ENCODE measurements around the gene ADAT3. TPM values are rescaled to one million over a fixed set of nuclear protein-coding genes. Genes with fewer than 3 reads are reported as not detected.
A peak's percentile ranks its signal among the peaks of the same experiment; 100 is the strongest.

Gene ADAT3
- total RNA-seq, 1 donor from 2014 or later, result 5.7 TPM

DNA sequence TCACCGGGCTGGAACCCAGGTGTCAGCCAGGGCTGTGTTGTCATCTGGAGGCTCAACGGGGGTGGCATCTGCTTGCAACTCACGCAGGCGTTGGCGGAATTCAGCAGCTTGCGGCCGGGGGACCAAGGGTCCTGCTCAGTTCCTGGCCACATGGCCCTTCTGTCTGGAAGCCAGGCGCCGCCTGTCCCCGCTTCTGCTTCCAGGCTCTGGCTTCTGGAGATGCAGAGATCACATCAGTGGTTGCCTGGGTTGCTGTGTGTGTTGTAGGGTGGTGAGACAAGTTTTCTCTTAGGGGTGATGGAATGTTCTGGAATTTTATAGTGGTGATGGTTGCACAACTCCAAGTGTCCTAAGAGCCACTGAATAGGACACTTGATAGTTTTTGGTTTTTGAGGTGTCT, 5.0 kb downstream of the ADAT3 start:
- Mint-ChIP-seq H3K27ac (ENCODE audit: unreplicated experiment) (peak overlapping the region; percentile 34), H3K4me3 (ENCODE audit: unreplicated experiment) (peak overlapping the region; percentile 14), H3K36me3 (ENCODE audit: low read depth, unreplicated experiment) (no peaks in the 10 kb centered on the region), H3K4me1 (ENCODE audit: low read depth, unreplicated experiment) (peaks cover 7% of the 10 kb centered on the region), H3K9me3 (ENCODE audit: unreplicated experiment) (no peaks in the 10 kb centered on the region), H3K27me3 (ENCODE audit: low read depth, unreplicated experiment) (no peaks in the 10 kb centered on the region)
- Histone ChIP-seq H3K27me3 (ENCODE audit: insufficient read depth, low read length) (no peaks in the 10 kb centered on the region), H3K4me2 (ENCODE audit: low read length) (peak overlapping the region; percentile 33), H3K4me1 (ENCODE audit: insufficient read depth, low read length) (peaks cover 10% of the 10 kb centered on the region), H3K36me3 (ENCODE audit: insufficient read depth, low read length) (no peaks in the 10 kb centered on the region), H3K79me2 (ENCODE audit: insufficient read depth, low read length) (peaks cover 88% of the 10 kb centered on the region), H3K4me3 (ENCODE audit: insufficient read depth, low read depth, low read length) (no peak overlapping the region), H4K20me1 (ENCODE audit: insufficient read depth, low read length) (peaks cover 63% of the 10 kb centered on the region), H3K9me3 (ENCODE audit: insufficient read depth, low read depth, low read length) (no peaks in the 10 kb centered on the region), H3K9ac (ENCODE audit: low read length) (no peak overlapping the region), H3K27ac (ENCODE audit: low read depth, low read length) (no peak overlapping the region), H2AFZ (ENCODE audit: low read depth, low read length) (no peak overlapping the region)
- DNase-seq (ENCODE audit: low read depth) (no peak), FAIRE-seq (no peak)
- TF ChIP-seq EZH2 (IDR thresholded peaks at IDR 0.05; ENCODE audit: insufficient read depth, low read length), result no peak
- TF ChIP-seq, protein P1, sequence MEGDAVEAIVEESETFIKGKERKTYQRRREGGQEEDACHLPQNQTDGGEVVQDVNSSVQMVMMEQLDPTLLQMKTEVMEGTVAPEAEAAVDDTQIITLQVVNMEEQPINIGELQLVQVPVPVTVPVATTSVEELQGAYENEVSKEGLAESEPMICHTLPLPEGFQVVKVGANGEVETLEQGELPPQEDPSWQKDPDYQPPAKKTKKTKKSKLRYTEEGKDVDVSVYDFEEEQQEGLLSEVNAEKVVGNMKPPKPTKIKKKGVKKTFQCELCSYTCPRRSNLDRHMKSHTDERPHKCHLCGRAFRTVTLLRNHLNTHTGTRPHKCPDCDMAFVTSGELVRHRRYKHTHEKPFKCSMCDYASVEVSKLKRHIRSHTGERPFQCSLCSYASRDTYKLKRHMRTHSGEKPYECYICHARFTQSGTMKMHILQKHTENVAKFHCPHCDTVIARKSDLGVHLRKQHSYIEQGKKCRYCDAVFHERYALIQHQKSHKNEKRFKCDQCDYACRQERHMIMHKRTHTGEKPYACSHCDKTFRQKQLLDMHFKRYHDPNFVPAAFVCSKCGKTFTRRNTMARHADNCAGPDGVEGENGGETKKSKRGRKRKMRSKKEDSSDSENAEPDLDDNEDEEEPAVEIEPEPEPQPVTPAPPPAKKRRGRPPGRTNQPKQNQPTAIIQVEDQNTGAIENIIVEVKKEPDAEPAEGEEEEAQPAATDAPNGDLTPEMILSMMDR (IDR thresholded peaks at IDR 0.05; ENCODE audit: insufficient read depth, low read depth, low read length), result no peak

- Histone ChIP-seq H3K27ac (ENCODE audit: low read depth, low read length) (no peak overlapping the region), H3K9me3 (ENCODE audit: insufficient read depth, low read depth, low read length) (no peaks in the 10 kb centered on the region), H3K4me3 (ENCODE audit: insufficient read depth, low read depth, low read length) (no peak overlapping the region), H3K9ac (ENCODE audit: low read length) (no peak overlapping the region), H4K20me1 (ENCODE audit: insufficient read depth, low read length) (peaks cover 66% of the 10 kb centered on the region), H3K4me2 (ENCODE audit: low read length) (no peak overlapping the region), H3K4me1 (ENCODE audit: insufficient read depth, low read length) (peaks cover 5% of the 10 kb centered on the region), H3K27me3 (ENCODE audit: insufficient read depth, low read length) (no peaks in the 10 kb centered on the region), H2AFZ (ENCODE audit: low read depth, low read length) (no peak overlapping the region), H3K36me3 (ENCODE audit: insufficient read depth, low read length) (no peaks in the 10 kb centered on the region), H3K79me2 (ENCODE audit: insufficient read depth, low read length) (peaks cover 82% of the 10 kb centered on the region)
- FAIRE-seq (no peak), DNase-seq (ENCODE audit: low read depth) (no peak)
- H3K27me3 Mint-ChIP-seq (ENCODE audit: low read depth, unreplicated experiment), result no peaks in the 10 kb centered on the region
- no peaks in the 10 kb centered on the region for H3K9me3 Mint-ChIP-seq (ENCODE audit: unreplicated experiment)
- no peak overlapping the region for H3K27ac Mint-ChIP-seq (ENCODE audit: unreplicated experiment)
- H3K4me1 Mint-ChIP-seq (ENCODE audit: low read depth, unreplicated experiment), result peaks cover 7% of the 10 kb centered on the region
- no peaks in the 10 kb centered on the region for H3K36me3 Mint-ChIP-seq (ENCODE audit: low read depth, unreplicated experiment)
- TF ChIP-seq EZH2 (IDR thresholded peaks at IDR 0.05; ENCODE audit: insufficient read depth, low read length), result no peak
- TF ChIP-seq, protein P1 (IDR thresholded peaks at IDR 0.05; ENCODE audit: insufficient read depth, low read depth, low read length), result no peak
- no peak overlapping the region for H3K4me3 Mint-ChIP-seq (ENCODE audit: unreplicated experiment)
These were observed 5.9 kb downstream of the ADAT3 start for GRCh38 chr19:1911098-1911497.

DNA sequence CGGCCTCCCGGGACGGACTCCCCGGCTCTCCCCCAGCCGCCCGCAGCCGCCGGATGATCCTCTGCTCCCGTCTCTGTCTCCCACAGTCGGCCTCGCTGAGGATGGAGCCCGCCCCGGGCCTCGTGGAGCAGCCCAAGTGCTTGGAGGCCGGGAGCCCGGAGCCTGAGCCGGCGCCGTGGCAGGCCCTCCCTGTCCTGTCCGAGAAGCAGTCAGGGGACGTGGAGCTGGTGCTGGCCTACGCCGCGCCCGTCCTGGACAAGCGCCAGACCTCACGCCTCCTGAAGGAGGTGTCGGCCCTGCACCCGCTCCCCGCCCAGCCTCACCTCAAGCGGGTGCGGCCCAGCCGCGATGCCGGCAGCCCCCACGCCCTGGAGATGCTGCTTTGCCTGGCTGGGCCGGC, 6.8 kb downstream of the ADAT3 start:
- H4K20me1 ChIP-seq (ENCODE audit: insufficient read depth, low read length), result peaks cover 66% of the 10 kb centered on the region
- H3K4me1 ChIP-seq (ENCODE audit: insufficient read depth, low read length), result peaks cover 5% of the 10 kb centered on the region
- H3K36me3 ChIP-seq (ENCODE audit: insufficient read depth, low read length), result no peaks in the 10 kb centered on the region
- H3K9me3 Mint-ChIP-seq (ENCODE audit: unreplicated experiment), result no peaks in the 10 kb centered on the region
- H3K36me3 Mint-ChIP-seq (ENCODE audit: low read depth, unreplicated experiment), result peaks cover under 1% of the 10 kb centered on the region
- H3K9me3 ChIP-seq (ENCODE audit: insufficient read depth, low read depth, low read length), result no peaks in the 10 kb centered on the region
- no peaks in the 10 kb centered on the region for H3K27me3 ChIP-seq (ENCODE audit: insufficient read depth, low read length)
- TF ChIP-seq, protein P1 (IDR thresholded peaks at IDR 0.05; ENCODE audit: insufficient read depth, low read depth, low read length), result no peak
- no peak for TF ChIP-seq EZH2 (IDR thresholded peaks at IDR 0.05; ENCODE audit: insufficient read depth, low read length)
- H3K27me3 Mint-ChIP-seq (ENCODE audit: low read depth, unreplicated experiment), result no peaks in the 10 kb centered on the region
- no peak overlapping the region for H3K27ac Mint-ChIP-seq (ENCODE audit: unreplicated experiment)
- H3K27ac ChIP-seq (ENCODE audit: low read depth, low read length), result no peak overlapping the region
- DNase-seq (ENCODE audit: low read depth) (no peak), FAIRE-seq (no peak)
- no peak overlapping the region for H3K4me2 ChIP-seq (ENCODE audit: low read length)
- no peak overlapping the region for H2AFZ ChIP-seq (ENCODE audit: low read depth, low read length)
- H3K4me3 Mint-ChIP-seq (ENCODE audit: unreplicated experiment), result no peak overlapping the region
- no peak overlapping the region for H3K9ac ChIP-seq (ENCODE audit: low read length)
- H3K4me3 ChIP-seq (ENCODE audit: insufficient read depth, low read depth, low read length), result no peak overlapping the region
- peaks cover 73% of the 10 kb centered on the region for H3K79me2 ChIP-seq (ENCODE audit: insufficient read depth, low read length)
- peaks cover 7% of the 10 kb centered on the region for H3K4me1 Mint-ChIP-seq (ENCODE audit: low read depth, unreplicated experiment)
